Measurements from ENCODE around the gene ZNF747.
A peak's percentile ranks its signal among the peaks of the same experiment; 100 is the strongest.

Gene ZNF747

DNA sequence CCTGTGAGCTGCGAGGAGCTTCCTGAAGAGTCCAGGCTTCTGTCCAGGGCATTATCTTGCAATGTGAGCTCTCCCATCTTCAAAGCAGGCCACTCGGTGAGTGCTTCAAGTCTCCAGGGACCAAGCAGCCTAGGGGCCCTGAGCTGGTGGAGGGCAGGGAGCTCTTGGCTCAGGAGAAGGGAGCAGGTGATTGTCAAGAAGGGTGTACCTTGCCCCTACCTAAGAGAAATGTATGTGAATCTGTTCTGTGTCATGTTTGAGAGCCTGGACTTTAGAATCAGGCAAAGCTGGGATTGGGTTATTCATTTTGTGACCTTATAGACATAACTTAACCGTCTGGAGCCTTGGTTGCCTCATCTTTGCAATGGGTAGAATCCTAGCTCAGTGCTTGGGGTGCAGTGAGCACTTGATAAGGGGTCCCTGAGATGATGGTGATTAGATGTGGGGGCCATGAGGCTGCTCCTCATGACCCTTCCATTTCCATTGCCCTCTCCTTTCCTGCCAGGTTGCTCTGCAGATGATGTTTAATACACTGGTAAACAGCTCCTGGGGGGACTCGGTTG is 24.2 kb downstream of the ZNF747 start:
- no peak for DNase-seq

DNA sequence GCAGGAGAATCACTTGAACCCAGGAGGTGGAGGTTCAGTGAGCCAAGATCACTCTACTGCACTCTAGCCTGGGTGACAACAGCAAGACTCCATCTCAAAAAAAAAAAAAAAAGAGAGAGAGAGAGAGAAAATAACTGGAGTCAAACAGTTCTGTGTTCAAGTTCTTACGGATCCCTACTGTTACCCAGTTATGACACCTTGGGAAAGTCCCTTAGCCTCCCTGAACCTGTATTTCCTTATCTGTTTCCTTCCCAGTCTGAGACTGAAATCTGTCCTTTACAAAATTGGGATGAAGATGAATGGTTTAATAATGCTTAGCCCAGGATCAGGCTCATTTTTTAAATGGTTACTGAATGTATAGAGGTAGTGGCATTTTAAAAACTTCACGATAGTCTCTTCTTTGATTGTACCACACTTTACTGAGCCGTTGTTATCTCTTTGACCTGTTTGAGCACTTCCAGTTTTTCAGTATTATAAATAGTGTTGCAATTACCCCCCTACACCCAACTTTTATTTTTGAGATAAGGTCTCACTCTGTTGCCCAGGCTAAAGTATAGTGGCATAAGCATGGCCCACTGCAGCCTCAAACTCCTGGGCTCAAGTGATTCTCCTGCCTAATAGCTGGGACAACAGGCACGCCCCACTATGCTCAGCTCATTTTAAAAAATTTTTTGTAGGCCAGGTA is 25.4 kb downstream of the ZNF747 start:
- no peak for DNase-seq

DNA sequence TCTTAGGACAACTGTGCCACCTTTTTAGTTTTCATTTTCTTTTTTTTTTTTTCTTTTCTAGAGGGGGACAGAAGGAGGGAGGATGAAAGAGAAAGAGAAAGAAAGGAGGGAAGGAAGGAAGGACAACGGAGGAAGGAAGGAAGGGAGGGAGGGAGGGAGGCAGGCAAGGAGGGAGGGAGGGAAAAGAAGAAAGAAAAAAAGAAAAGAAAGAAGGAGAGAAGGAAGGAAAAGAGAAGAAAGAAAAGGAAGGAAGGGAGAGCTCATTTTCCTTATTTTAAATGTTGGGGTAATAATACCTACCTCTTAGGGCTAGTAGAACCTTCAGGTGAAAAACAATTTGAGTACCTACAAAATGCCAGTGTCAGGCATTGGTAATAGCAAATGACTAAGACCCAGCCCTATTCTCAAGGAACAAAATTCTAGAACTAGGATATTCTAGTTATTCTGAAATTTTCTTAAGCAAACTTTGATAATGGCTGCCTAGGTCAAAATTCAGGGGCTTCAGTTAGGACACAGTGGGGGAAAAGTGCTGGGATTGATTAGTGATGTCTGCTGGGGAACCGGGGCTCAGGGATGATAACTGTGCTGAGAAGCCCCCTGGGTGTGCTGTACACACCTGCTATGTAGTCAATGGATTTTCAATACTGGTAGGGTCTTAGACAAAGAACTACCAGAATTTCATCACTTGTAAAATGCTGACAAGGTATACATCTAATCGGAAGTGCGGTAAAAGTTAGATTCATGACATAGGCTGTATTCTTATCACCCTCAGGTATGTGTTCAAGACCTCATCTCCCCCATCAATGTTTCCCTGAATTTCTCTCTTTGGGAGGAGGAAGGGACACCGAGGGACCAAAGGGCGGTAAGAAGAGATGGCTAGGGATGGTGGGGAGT is 31.0 kb downstream of the ZNF747 start:
- DNase-seq: no peak

- no peak for DNase-seq
Observed at GRCh38 chr16:30499284-30499683, 35.4 kb downstream of the ZNF747 start.

DNA sequence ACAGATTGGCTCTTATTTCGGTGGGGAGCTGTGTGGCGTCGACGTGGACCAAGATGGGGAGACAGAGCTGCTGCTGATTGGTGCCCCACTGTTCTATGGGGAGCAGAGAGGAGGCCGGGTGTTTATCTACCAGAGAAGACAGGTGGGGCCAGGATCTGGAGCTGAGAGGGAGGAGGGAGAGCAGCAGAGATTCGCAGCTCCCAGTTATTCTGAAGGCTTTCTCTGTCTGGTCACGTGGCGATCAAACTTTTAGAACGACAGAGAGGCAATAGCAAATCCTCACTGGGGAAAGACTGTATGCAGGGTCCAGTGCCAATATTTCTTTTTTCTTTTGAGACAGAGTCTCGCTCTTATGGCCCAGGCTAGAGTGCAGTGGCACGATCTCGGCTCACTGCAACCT is 39.9 kb downstream of the ZNF747 start:
- DNase-seq: no peak

DNA sequence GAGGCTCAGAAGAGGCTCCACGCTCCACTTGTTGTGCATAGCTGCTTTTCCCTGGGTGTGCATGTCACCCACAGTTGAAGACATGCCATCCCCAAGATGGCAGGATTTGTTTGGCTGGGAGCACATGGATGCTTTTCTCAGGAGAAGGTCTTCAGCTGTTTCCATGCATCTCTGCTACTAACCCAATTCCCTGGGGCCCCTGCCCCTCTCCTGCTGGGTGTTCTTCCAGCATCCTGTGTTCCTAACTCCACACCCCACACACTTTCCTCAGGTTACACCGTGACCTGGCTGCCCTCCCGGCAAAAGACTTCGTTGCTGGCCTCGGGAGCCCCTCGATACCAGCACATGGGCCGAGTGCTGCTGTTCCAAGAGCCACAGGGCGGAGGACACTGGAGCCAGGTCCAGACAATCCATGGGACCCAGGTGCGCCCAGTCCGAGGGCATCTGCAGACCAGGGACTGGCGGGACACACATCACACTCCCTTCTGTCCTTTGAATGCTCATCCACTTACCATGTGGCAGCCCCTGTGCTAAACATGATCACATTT is 40.6 kb downstream of the ZNF747 start:
- no peak for DNase-seq

DNA sequence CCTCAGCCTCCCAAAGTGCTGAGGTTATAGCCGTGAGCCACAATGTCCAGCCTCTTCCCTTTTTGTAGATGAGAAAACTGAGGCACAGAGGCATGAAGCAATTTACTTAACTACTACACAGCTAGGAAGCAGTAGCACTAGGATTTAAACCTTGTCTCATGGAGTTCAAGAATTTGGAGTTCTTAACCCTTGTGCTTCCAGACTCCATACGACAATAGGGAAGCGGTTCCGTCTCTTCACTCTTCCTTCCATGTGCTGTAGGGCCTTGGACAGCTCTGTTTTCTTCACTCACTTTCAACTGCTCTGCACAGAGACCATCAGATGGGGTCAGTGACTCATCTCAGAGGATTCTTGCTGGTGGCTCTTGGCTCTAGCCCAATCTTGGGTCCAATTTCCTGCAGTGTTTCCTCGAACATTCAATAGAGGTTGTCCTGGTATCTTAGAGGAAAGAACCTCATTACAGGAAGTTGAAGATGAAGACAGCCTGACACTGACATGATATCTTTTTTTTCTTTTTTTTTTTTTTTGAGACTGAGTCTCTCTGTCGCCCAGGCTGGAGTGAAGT is 42.8 kb downstream of the ZNF747 start:
- DNase-seq: peak; percentile 72

DNA sequence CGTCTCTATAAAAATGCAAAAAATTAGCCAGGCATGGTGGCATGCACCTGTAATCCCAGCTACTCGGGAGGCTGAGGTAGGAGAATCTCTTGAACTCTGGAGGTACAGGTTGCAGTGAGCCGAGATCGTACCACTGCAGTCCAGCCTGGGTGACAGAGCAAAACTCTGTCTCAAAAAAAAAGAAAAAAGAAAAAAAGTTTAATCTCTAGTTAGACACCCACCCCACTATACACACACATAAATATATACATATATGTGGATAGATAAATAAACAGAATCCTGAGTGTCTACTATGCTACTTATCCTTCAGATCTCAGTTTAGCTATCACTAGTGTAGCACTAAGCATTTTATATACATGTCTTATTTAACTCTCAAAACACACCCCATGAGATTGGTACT is 43.4 kb downstream of the ZNF747 start:
- no peak for DNase-seq

- DNase-seq: peak; percentile 47
Observed at GRCh38 chr16:30490210-30490609, 44.4 kb downstream of the ZNF747 start.

DNA sequence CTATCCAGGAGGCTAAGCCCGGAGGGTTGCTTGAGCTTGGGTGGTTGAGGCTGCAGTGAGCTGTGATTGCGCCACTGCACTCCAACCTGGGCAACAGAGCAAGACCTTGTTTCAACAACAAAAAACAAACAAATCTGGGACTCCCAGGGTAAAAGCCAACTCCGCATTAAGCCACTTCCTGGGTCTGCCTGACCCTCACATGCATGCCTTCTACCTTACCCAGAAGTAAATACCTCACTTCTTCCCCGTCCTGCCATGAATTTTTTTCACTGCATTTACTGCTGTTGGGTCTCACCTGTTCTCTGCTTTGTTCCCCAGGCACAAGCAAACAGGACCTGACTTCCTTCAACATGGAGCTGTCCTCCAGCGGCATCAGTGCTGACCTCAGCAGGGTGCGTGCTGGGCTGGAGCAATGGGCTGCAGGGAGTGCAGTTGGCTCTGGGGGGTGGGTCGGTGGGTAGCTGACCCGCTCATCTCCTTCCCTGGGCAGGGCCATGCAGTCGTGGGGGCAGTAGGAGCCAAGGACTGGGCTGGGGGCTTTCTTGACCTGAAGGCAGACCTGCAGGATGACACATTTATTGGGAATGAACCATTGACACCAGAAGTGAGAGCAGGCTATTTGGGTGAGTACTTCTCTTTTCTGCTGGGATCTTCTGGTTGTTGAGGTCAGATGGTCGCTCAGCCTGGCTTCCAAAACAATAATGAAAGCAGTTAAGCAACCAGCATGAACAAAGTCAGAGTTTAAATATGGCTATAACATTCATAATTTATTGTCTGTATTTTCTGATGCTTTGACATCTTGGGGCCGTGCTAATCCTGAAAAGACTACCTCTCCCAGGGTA is 45.7 kb downstream of the ZNF747 start:
- no peak for DNase-seq

- DNase-seq: no peak
Observed at GRCh38 chr16:30485818-30486436, 48.7 kb downstream of the ZNF747 start.

DNA sequence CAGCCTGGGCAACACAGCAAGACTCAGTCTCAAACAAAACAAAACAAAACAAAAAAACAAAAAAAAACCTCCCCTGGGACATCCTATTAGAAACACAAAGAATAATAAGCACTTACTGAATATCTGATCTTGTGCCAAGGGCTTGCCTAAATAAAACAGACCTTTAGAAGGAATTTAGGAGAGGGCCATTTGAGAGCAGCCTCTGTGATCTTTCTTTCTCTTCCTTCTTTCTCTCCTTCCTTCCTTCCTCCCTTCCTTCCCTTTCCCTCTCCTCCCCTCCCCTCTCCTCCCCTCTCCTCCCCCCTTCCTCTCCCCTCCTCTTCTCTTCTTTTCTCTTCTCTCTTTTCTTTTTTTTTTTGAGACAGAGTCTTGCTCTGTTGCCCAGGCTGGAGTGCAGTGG is 49.8 kb downstream of the ZNF747 start:
- no peak for DNase-seq

DNA sequence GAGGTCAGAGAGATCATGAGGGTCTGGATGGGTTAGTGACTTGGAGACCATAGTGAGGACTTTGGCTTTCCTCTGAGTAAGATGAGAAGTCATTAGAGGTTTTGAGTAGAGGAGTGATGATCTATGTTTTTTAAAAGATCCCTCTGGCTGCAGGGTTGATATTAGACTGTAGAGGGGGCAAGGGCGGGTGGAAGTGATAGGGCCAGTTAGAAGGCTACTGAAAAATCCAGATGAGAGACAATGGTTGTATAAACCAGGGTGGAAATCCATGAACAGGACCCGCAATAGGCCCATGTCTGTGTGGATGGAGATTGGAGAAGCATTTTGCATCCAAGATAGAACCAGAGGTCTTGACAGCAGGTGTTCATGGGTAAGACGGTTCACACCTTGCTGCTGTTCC is 52.3 kb downstream of the ZNF747 start:
- DNase-seq: no peak

GRCh38 chr16:30481381-30481780 is 53.3 kb downstream of the ZNF747 start:
- DNase-seq: no peak
